Measurements from ENCODE around the gene CDYL2.

- no peak for TF ChIP-seq TAF1 (IDR thresholded peaks at IDR 0.05; ENCODE audit: borderline replicate concordance, low read depth, low read length)
- no peak for TF ChIP-seq POLR2A (IDR thresholded peaks at IDR 0.05; ENCODE audit: low read depth, low read length)
Observed at GRCh38 chr16:80619824-80620223, 184.6 kb downstream of the CDYL2 start.
